Activated CD4-positive, CD25-positive, alpha-beta regulatory T cell treated with anti-CD3 and anti-CD28 coated beads, Interleukin-2, amount 50 U/mL, for 24 hours (primary cell): Measurements from ENCODE around the gene U2AF2.
"Not testable (repeated sequence)": the region's sequence is repeated elsewhere in the genome, so short reads cannot be mapped to it uniquely, and the experiment has no call there.

Experiments
- ATAC-seq, 2 donors: fragments of 150-1000 bp; cut with Tn5 transposase; one replicate each; pipeline ENCODE4 v1.10.0; 2021; ENCODE audit warnings: mild to moderate bottlenecking in 1 of 2, moderate library complexity in 1 of 2

The U2AF2 gene

DNA sequence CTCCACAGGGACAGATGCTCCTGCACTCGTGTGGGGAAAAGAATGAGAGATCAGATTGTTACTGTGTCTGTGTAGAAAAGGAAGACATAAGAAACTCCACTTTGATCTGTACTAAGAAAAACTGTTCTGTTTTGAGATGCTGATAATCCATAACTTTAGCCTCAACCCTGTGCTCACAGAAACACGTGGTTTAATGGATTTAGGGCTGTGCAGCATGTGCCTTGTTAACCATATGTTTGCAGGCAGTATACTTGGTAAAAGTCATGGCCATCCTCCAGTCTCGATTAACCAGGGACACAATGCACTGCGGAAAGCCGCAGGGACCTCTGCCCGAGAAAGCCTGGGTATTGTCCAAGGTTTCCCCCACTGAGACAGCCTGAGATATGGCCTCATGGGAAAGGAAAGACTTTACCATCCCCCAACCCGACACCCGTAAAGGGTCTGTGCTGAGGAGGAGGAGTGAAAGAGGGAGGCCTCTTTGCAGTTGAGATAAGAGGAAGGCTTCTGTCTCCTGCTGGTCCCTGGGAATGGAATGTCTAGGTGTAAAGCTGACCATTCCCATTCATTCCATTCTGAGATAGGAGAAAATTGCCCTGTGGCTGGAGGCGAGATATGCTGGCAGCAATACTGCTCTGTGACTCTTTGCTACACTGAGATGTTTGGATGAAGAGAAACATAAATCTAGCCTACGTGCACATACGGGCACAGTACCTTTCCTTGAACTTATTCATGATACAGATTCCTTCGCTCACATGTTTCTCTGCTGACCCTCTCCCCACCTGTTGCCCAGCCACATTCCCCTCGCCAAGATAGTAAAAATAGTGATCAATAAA, 63.3 kb downstream of the U2AF2 start:
- not testable (repeated sequence) for ATAC-seq

DNA sequence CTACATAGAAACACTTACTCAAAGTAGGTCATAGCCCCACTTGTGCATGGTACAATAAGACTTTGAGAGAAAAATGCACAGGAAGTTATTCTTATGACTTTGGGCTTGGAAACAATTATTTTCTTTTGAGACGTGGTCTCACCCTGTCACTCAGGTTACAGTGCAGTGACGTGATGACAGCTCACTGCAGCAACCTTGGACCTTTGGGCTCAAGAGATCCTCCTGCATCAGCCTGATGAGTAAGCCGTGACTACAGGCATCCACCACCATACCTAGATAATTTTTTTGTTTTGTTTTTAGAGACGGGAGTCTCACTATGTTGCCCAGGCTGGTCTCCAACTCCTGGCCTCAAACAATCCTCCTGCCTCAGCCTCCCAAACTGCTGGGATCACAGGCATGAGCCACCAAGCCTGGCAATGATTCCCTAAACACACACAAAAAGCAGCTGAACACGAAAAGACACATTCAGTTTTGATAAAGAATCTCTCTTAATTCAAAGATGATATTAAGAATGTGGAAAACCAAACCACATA, 65.4 kb downstream of the U2AF2 start:
- no peak for ATAC-seq

DNA sequence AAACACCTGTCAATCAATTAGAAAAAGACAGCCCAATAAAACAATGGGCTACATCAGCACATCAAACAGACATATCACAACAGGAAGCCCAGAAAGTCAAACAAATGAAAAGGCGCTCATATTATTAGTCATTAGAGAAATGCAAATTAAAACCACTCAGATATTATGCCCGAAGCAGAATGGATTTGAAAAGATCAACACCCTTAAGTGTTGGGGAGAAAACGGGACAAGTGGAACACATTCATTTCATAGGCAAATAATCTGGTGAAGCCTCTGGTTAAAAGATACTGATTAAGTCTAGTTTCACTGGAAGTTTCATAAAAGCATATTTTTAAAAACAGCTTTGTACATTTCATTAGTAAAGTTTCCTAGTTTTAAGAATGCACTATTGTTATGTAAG, 66.0 kb downstream of the U2AF2 start:
- ATAC-seq, result no peak

DNA sequence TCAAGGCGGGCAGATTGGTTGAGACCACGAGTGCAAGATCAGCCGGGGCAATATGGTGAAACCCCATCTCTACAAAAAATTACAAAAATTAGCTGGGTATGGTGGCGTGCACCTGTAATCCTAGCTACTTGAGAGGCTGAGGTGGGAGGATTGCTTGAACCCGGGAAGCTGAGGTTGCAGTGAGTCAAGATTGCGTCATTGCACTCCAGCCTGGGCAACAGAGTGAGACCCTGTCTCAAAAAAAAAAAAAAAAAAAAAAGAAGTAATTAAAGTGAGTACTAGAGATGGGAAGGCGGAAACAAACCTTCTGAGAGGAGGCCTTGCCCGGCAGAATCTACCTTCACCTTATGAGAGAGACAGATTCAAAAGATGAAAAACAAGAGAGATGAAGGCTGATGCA, 68.7 kb downstream of the U2AF2 start:
- no peak for ATAC-seq
